Measurements from ENCODE around the gene ING1. TPM values are rescaled to one million over a fixed set of nuclear protein-coding genes. Genes with fewer than 3 reads are reported as not detected.
"Not testable (repeated sequence)": the region's sequence is repeated elsewhere in the genome, so short reads cannot be mapped to it uniquely, and the experiment has no call there.

The ING1 gene
- total RNA-seq, 1 donor from 2014 or later: 13.2 TPM

GRCh38 chr13:110669036-110669435, 44.5 kb upstream of the ING1 start:
- H3K4me3 ChIP-seq: no peak overlapping the region
- no peak for TF ChIP-seq CTCF (IDR thresholded peaks at IDR 0.05)
- H3K4me1 ChIP-seq: no peaks in the 10 kb centered on the region
- H3K36me3 ChIP-seq: peaks cover 46% of the 10 kb centered on the region
- no peaks in the 10 kb centered on the region for H3K9me3 ChIP-seq
- no peak for ATAC-seq
- intact Hi-C loops (cut with DNase I): no loop called here
- no peaks in the 10 kb centered on the region for H3K27me3 ChIP-seq
- H3K27ac ChIP-seq: no peak overlapping the region
- DNase-seq: no peak

GRCh38 chr13:110669814-110670213, 43.7 kb upstream of the ING1 start:
- H3K9me3 ChIP-seq; DNase-seq; H3K27ac ChIP-seq; H3K27me3 ChIP-seq; ATAC-seq; H3K4me3 ChIP-seq; H3K4me1 ChIP-seq; intact Hi-C loops (cut with DNase I): not testable (repeated sequence)
- H3K36me3 ChIP-seq: peaks cover 40% of the 10 kb centered on the region

- peaks cover 44% of the 10 kb centered on the region for H3K36me3 ChIP-seq
- ATAC-seq (peak; percentile 77), DNase-seq (no peak)
- H3K4me1 ChIP-seq: no peaks in the 10 kb centered on the region
- TF ChIP-seq CTCF (IDR thresholded peaks at IDR 0.05): no peak
- no peak overlapping the region for H3K27ac ChIP-seq
- no peaks in the 10 kb centered on the region for H3K9me3 ChIP-seq
- intact Hi-C loops (cut with DNase I): no loop called here
- no peak overlapping the region for H3K4me3 ChIP-seq
- no peaks in the 10 kb centered on the region for H3K27me3 ChIP-seq
Measured at GRCh38 chr13:110676595-110677587, 36.6 kb upstream of the ING1 start.

- ATAC-seq: no peak
- intact Hi-C loops (cut with DNase I): no loop called here
- TF ChIP-seq CTCF (IDR thresholded peaks at IDR 0.05): no peak
Measured at GRCh38 chr13:110677731-110678545, 35.6 kb upstream of the ING1 start.

GRCh38 chr13:110680852-110681251, 32.6 kb upstream of the ING1 start:
- ATAC-seq: no peak

More at GRCh38 chr13:110677731-110678545, 35.6 kb upstream of the ING1 start:
- Histone ChIP-seq H3K4me3 (no peak overlapping the region), H3K27me3 (no peaks in the 10 kb centered on the region), H3K36me3 (peaks cover 54% of the 10 kb centered on the region), H3K4me1 (no peaks in the 10 kb centered on the region), H3K9me3 (no peaks in the 10 kb centered on the region), H3K27ac (no peak overlapping the region)
- DNase-seq: no peak

More at GRCh38 chr13:110680852-110681251, 32.6 kb upstream of the ING1 start:
- no peak for DNase-seq
- H3K9me3 ChIP-seq: no peaks in the 10 kb centered on the region
- peaks cover 73% of the 10 kb centered on the region for H3K36me3 ChIP-seq
- peak; percentile 41 for TF ChIP-seq CTCF (IDR thresholded peaks at IDR 0.05)
- intact Hi-C loops (cut with DNase I): no loop called here
- no peaks in the 10 kb centered on the region for H3K4me1 ChIP-seq
- no peak overlapping the region for H3K4me3 ChIP-seq
- H3K27me3 ChIP-seq: no peaks in the 10 kb centered on the region
- no peak overlapping the region for H3K27ac ChIP-seq
